Measurements from ENCODE around the gene DIP2A.

DNA sequence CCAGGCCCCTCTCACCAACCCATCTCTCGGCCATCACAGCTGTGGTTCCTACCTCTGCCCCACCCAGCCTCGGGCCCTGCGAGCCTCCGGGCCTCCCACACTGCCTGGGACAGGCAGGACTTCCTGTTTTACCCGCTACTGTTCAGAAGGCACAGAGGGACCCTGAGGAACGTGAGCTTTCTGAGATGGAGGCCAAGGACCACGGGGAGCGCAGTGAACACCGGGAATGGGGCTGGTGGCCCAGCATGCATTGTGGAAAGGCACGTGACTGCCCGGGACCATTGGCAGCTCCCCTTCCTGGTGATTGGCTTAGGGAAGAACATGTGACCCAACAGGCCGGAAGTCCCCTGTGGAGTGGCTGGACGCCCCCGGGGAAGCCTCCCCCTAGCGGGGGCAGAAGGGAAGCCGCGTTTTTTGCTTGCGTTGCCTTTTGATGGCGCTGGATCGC is 139.2 kb downstream of the DIP2A start:
- TF ChIP-seq, protein P1, sequence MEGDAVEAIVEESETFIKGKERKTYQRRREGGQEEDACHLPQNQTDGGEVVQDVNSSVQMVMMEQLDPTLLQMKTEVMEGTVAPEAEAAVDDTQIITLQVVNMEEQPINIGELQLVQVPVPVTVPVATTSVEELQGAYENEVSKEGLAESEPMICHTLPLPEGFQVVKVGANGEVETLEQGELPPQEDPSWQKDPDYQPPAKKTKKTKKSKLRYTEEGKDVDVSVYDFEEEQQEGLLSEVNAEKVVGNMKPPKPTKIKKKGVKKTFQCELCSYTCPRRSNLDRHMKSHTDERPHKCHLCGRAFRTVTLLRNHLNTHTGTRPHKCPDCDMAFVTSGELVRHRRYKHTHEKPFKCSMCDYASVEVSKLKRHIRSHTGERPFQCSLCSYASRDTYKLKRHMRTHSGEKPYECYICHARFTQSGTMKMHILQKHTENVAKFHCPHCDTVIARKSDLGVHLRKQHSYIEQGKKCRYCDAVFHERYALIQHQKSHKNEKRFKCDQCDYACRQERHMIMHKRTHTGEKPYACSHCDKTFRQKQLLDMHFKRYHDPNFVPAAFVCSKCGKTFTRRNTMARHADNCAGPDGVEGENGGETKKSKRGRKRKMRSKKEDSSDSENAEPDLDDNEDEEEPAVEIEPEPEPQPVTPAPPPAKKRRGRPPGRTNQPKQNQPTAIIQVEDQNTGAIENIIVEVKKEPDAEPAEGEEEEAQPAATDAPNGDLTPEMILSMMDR (IDR thresholded peaks at IDR 0.05) = peak in 1 of 3 experiments; percentile 18
- TF ChIP-seq POLR2A (IDR thresholded peaks at IDR 0.05) = no peak
